H9 (cell line): ENCODE results near the gene VPS35L. TPM values are rescaled to one million over a fixed set of nuclear protein-coding genes. Genes with fewer than 3 reads are reported as not detected.

Experiments
- DNase-seq: peaks from one replicate; pipeline ENCODE4 v3.0.0-alpha.2; 2017
- H2AFZ ChIP-seq: one replicate; pipeline ENCODE4 v1.6.1; 2013; ENCODE audit warnings: mild to moderate bottlenecking, low read length, control low read depth, moderate library complexity
- H2AK5ac ChIP-seq: 2 replicates; pipeline ENCODE4 v1.6.1; 2013; ENCODE audit warnings: low read length, control low read depth, mixed read lengths; ENCODE audit not compliant: insufficient read length
- H2BK120ac ChIP-seq: one replicate; pipeline ENCODE4 v1.6.1; 2013; ENCODE audit warnings: low read depth, mild to moderate bottlenecking, low read length, control low read depth, inconsistent platforms; ENCODE audit not compliant: poor library complexity, severe bottlenecking
- H2BK12ac ChIP-seq: 2 replicates; pipeline ENCODE4 v1.6.1; 2013; ENCODE audit warnings: low read length, control low read depth, mixed read lengths, low read depth; ENCODE audit not compliant: insufficient read length
- H2BK15ac ChIP-seq: 2 replicates; pipeline ENCODE4 v1.6.1; 2013; ENCODE audit warnings: low read depth, low read length, control low read depth
- H2BK20ac ChIP-seq: one replicate; pipeline ENCODE4 v1.6.1; 2013; ENCODE audit warnings: low read depth, mild to moderate bottlenecking, low read length, control low read depth, inconsistent platforms; ENCODE audit not compliant: poor library complexity, severe bottlenecking
- H2BK5ac ChIP-seq: 2 replicates; pipeline ENCODE4 v1.6.1; 2013; ENCODE audit warnings: low read length, control low read depth, mixed read lengths; ENCODE audit not compliant: insufficient read length
- H3K14ac ChIP-seq: 2 replicates; pipeline ENCODE4 v1.6.1; 2013; ENCODE audit warnings: low read length, control low read depth; ENCODE audit not compliant: insufficient read depth
- H3K18ac ChIP-seq: 2 replicates; pipeline ENCODE4 v1.6.1; 2013; ENCODE audit warnings: low read depth, mild to moderate bottlenecking, mixed read lengths, low read length, control low read depth; ENCODE audit not compliant: insufficient read length
- H3K23ac ChIP-seq: 2 replicates; pipeline ENCODE4 v1.6.1; 2013; ENCODE audit warnings: low read length, control low read depth, mixed read lengths, low read depth; ENCODE audit not compliant: insufficient read length
- H3K23me2 ChIP-seq: 2 replicates; pipeline ENCODE4 v1.6.1; 2013; ENCODE audit warnings: low read depth, mild to moderate bottlenecking, mixed read lengths, low read length, control low read depth; ENCODE audit not compliant: insufficient read length, poor library complexity, severe bottlenecking
- H3K27ac ChIP-seq: 2 replicates; pipeline ENCODE4 v1.5.1; 2013; ENCODE audit warnings: low read length, control low read depth, mixed read lengths, low read depth; ENCODE audit not compliant: insufficient read length
- H3K27me3 ChIP-seq: 2 replicates; pipeline ENCODE4 v1.6.1; 2013; ENCODE audit warnings: low read length, control low read depth, inconsistent platforms; ENCODE audit not compliant: insufficient read depth
- H3K4ac ChIP-seq: 2 replicates; pipeline ENCODE4 v1.6.1; 2013; ENCODE audit warnings: low read depth, mild to moderate bottlenecking, control low read depth, inconsistent platforms, low read length, moderate library complexity
- H3K4me1 ChIP-seq: 2 replicates; pipeline ENCODE4 v1.6.1; 2013; ENCODE audit warnings: low read length, control low read depth, inconsistent platforms; ENCODE audit not compliant: insufficient read depth
- H3K4me2 ChIP-seq: 2 replicates; pipeline ENCODE4 v1.6.1; 2013; ENCODE audit warnings: low read length, control low read depth, mixed read lengths; ENCODE audit not compliant: insufficient read length, insufficient read depth
- H3K56ac ChIP-seq: 2 replicates; pipeline ENCODE4 v1.6.1; 2013; ENCODE audit warnings: low read depth, mild to moderate bottlenecking, mixed read lengths, low read length, control low read depth; ENCODE audit not compliant: insufficient read length
- H3K79me1 ChIP-seq: 2 replicates; pipeline ENCODE4 v1.6.1; 2013; ENCODE audit warnings: low read depth, mild to moderate bottlenecking, moderate library complexity, low read length, control low read depth, inconsistent platforms; ENCODE audit not compliant: insufficient read depth, poor library complexity, severe bottlenecking
- H3K79me2 ChIP-seq: 2 replicates; pipeline ENCODE4 v1.6.1; 2013; ENCODE audit warnings: low read length, control low read depth, inconsistent platforms; ENCODE audit not compliant: insufficient read depth
- H3K9ac ChIP-seq: 2 replicates; pipeline ENCODE4 v1.6.1; 2013; ENCODE audit warnings: low read length, control low read depth, mixed read lengths; ENCODE audit not compliant: insufficient read length; ENCODE audit errors: extremely low read depth
- H3K9me3 ChIP-seq: one replicate; pipeline ENCODE4 v1.6.1; 2013; ENCODE audit warnings: low read depth, low read length, inconsistent platforms; ENCODE audit not compliant: control insufficient read depth
- H3T11ph ChIP-seq: one replicate; pipeline ENCODE4 v1.6.1; 2013; ENCODE audit warnings: mild to moderate bottlenecking, low read length, control low read depth, inconsistent platforms
- H4K20me1 ChIP-seq: one replicate; pipeline ENCODE4 v1.6.1; 2013; ENCODE audit not compliant: control insufficient read depth, insufficient read length, insufficient read depth
- H4K5ac ChIP-seq: 2 replicates; pipeline ENCODE4 v1.6.1; 2013; ENCODE audit warnings: low read depth, mild to moderate bottlenecking, mixed read lengths, low read length, control low read depth; ENCODE audit not compliant: insufficient read length
- H4K8ac ChIP-seq: replicated peaks from 2 replicates; pipeline ENCODE4 v1.6.1; 2013; ENCODE audit warnings: low read length, control low read depth, mixed read lengths, low read depth; ENCODE audit not compliant: insufficient read length
- H4K91ac ChIP-seq: 2 replicates; pipeline ENCODE4 v1.6.1; 2013; ENCODE audit warnings: low read depth, mild to moderate bottlenecking, moderate library complexity, mixed read lengths, low read length, control low read depth; ENCODE audit not compliant: insufficient read length
- H3K27ac Mint-ChIP-seq, 3 experiments: 2 replicates in 2 of 3; 3 replicates in 1 of 3; pipeline ENCODE4 v1.8.0; 2020 to 2021; ENCODE audit warnings: mixed read lengths in 3 of 3, mild to moderate bottlenecking in 1 of 3, moderate library complexity in 1 of 3
- H3K27me3 Mint-ChIP-seq: 2 replicates; pipeline ENCODE4 v1.8.0; 2021; ENCODE audit warnings: low read depth, mild to moderate bottlenecking, moderate library complexity, mixed read lengths
- H3K36me3 Mint-ChIP-seq, 3 experiments: 2 replicates in 2 of 3; 3 replicates in 1 of 3; pipeline ENCODE4 v1.8.0; 2020 to 2021; ENCODE audit warnings: low read depth in 3 of 3, mixed read lengths in 3 of 3; ENCODE audit not compliant: insufficient read depth in 1 of 3
- H3K4me1 Mint-ChIP-seq, 2 experiments: 2 replicates each; pipeline ENCODE4 v1.8.0; 2020; ENCODE audit warnings: mixed read lengths in 2 of 2
- H3K4me3 Mint-ChIP-seq, 2 experiments: 2 replicates in 1 of 2; 3 replicates in 1 of 2; pipeline ENCODE4 v1.8.0; 2020 to 2021; ENCODE audit warnings: mild to moderate bottlenecking in 2 of 2, mixed read lengths in 2 of 2, moderate library complexity in 1 of 2
- H3K9me3 Mint-ChIP-seq, 2 experiments: 2 replicates in 1 of 2; 3 replicates in 1 of 2; pipeline ENCODE4 v1.8.0; 2020; ENCODE audit warnings: mild to moderate bottlenecking in 2 of 2, mixed read lengths in 2 of 2, moderate library complexity in 1 of 2
- CTCF ChIP-seq: fragments of 200-600 bp; sonication (generic); conservative IDR thresholded peaks from 3 replicates; pipeline ENCODE4 v1.8.0; 2021; ENCODE audit warnings: antibody characterized with exemption, mild to moderate bottlenecking
- WGBS: extraction: QIAGEN DNeasy Blood & Tissue Kit; methylation state at CpG from one replicate; pipeline ENCODE4 v1.1.7; 2013; ENCODE audit warnings: missing lambda C conversion rate, low lambda C conversion rate, mixed read lengths; ENCODE audit not compliant: insufficient read length; ENCODE audit errors: extremely low coverage; 5-methylcytosine and 5-hydroxymethylcytosine counted together
- total RNA-seq: library from RNA; stranded (reverse); gene quantifications from 2 replicates; pipeline ENCODE4 v1.2.1, GENCODE V29; 2021

The VPS35L gene
- total RNA-seq, 1 experiment from 2014 or later, result 58.4 TPM

- Histone ChIP-seq H2AK5ac (no peak overlapping the region), H2AFZ (no peak overlapping the region), H3K79me2 (no peaks in the 10 kb centered on the region), H3K23me2 (no peaks in the 10 kb centered on the region), H3K56ac (no peak overlapping the region), H3K4me1 (no peaks in the 10 kb centered on the region), H4K8ac (no peak overlapping the region), H2BK20ac (no peak overlapping the region), H2BK15ac (no peak overlapping the region), H3K9me3 (no peaks in the 10 kb centered on the region), H4K20me1 (no peaks in the 10 kb centered on the region), H3K79me1 (no peaks in the 10 kb centered on the region), H3K14ac (no peak overlapping the region), H2BK12ac (no peak overlapping the region), H3K4ac (no peak overlapping the region), H3K27me3 (no peaks in the 10 kb centered on the region), H4K91ac (no peak overlapping the region), H2BK120ac (no peak overlapping the region), H3K23ac (no peak overlapping the region), H3K4me2 (no peak overlapping the region), H3K27ac (no peak overlapping the region), H2BK5ac (no peak overlapping the region), H4K5ac (no peak overlapping the region), H3K9ac (no peak overlapping the region), H3T11ph (no peak overlapping the region), H3K18ac (no peak overlapping the region)
- Mint-ChIP-seq H3K4me1 (no peaks in the 10 kb centered on the region), H3K36me3 (peaks cover 44 to 89% (median 88%) of the 10 kb centered on the region in 3 experiments), H3K27ac (no peak overlapping the region), H3K4me3 (no peak overlapping the region), H3K27me3 (no peaks in the 10 kb centered on the region), H3K9me3 (peaks cover 0 to 9% of the 10 kb centered on the region in 2 experiments; a peak in 1 of 5 replicates)
- DNase-seq, result no peak
- TF ChIP-seq CTCF, result no peak
- WGBS, result no CpG with 5 or more reads among the region's 15 CpGs
Measured at GRCh38 chr16:19696961-19697360, 141.5 kb downstream of the VPS35L start.
